ENCODE results near the gene CELA2A.
"Not testable (repeated sequence)": the region's sequence is repeated elsewhere in the genome, so short reads cannot be mapped to it uniquely, and the experiment has no call there.

The CELA2A gene

DNA sequence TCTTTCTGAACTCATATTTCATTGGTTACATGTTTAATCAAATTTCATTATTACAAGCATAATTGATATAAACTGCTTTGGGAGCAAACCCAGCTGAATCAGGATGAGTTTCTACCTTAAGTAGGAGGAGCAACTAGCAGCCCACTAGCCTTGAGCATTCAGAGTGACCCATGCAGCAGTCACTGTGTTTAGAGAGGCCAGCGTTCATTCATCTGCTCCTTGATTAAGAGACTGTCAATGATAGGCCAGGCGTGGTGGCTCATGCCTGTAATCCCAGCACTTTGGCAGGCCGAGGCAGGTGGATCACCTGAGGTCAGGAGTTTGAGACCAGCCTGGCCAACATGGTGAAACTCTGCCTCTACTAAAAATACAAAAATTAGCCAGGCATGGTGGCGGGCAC, 1.9 kb downstream of the CELA2A start:
- not testable (repeated sequence) for H2BK15ac ChIP-seq (ENCODE audit: low read depth, poor library complexity, severe bottlenecking); H3K23ac ChIP-seq (ENCODE audit: low read length in 2 of 2); DNase-seq; H3K9me3 ChIP-seq (ENCODE audit: control insufficient read depth, low read length); H4K8ac ChIP-seq (ENCODE audit: low read length); H3K4ac ChIP-seq (ENCODE audit: low read depth in 1 of 2, low read length in 2 of 2); H2AK5ac ChIP-seq (ENCODE audit: low read length, severe bottlenecking); H3K27me3 ChIP-seq (ENCODE audit: control insufficient read depth in 1 of 2, insufficient read depth in 1 of 2, low read length in 2 of 2); H3K4me1 ChIP-seq (ENCODE audit: control insufficient read depth, insufficient read depth, low read depth, low read length); H3K4me2 ChIP-seq (ENCODE audit: low read length, poor library complexity, severe bottlenecking); H3K18ac ChIP-seq (ENCODE audit: low read depth in 1 of 2, low read length in 2 of 2); H3K14ac ChIP-seq (ENCODE audit: low read length in 2 of 2); H3K79me1 ChIP-seq (replicated peaks; ENCODE audit: low read length, poor library complexity, severe bottlenecking); H4K91ac ChIP-seq (ENCODE audit: low read length); H3K27ac ChIP-seq (ENCODE audit: low read length, poor library complexity, severe bottlenecking); H3K9ac ChIP-seq (ENCODE audit: low read length); H3K4me3 ChIP-seq (ENCODE audit: insufficient read depth in 1 of 2, low read depth in 1 of 2, low read length in 2 of 2); H2AFZ ChIP-seq (ENCODE audit: low read depth, low read length); H2BK120ac ChIP-seq (ENCODE audit: low read depth, low read length); H2BK5ac ChIP-seq (ENCODE audit: low read depth, low read length, poor library complexity, severe bottlenecking); H2BK12ac ChIP-seq (ENCODE audit: low read length in 2 of 2); H3K36me3 ChIP-seq (ENCODE audit: control insufficient read depth in 1 of 2, insufficient read depth in 2 of 2, low read depth in 1 of 2, low read length in 2 of 2)
- 89% methylated on average over 4 of the region's 4 CpGs for WGBS

GRCh38 chr1:15459771-15460707, 3.5 kb downstream of the CELA2A start:
- H3K4ac ChIP-seq (ENCODE audit: low read depth in 1 of 2, low read length in 2 of 2): no peak overlapping the region
- no peak overlapping the region for H2BK12ac ChIP-seq (ENCODE audit: low read length in 2 of 2)
- H2AFZ ChIP-seq (ENCODE audit: low read depth, low read length): no peak overlapping the region
- no peak overlapping the region for H3K4me2 ChIP-seq (ENCODE audit: low read length, poor library complexity, severe bottlenecking)
- no peak overlapping the region for H3K18ac ChIP-seq (ENCODE audit: low read depth in 1 of 2, low read length in 2 of 2)
- H3K4me3 ChIP-seq (ENCODE audit: insufficient read depth in 1 of 2, low read depth in 1 of 2, low read length in 2 of 2): no peak overlapping the region
- H2BK15ac ChIP-seq (ENCODE audit: low read depth, poor library complexity, severe bottlenecking): no peak overlapping the region
- no peaks in the 10 kb centered on the region for H3K36me3 ChIP-seq (ENCODE audit: control insufficient read depth in 1 of 2, insufficient read depth in 2 of 2, low read depth in 1 of 2, low read length in 2 of 2)
- H3K79me1 ChIP-seq (replicated peaks; ENCODE audit: low read length, poor library complexity, severe bottlenecking): no peaks in the 10 kb centered on the region
- no peak overlapping the region for H2AK5ac ChIP-seq (ENCODE audit: low read length, severe bottlenecking)
- no peak overlapping the region for H3K27ac ChIP-seq (ENCODE audit: low read length, poor library complexity, severe bottlenecking)
- H3K23ac ChIP-seq (ENCODE audit: low read length in 2 of 2): no peak overlapping the region
- DNase-seq: peak; percentile 32
- H3K9ac ChIP-seq (ENCODE audit: low read length): no peak overlapping the region
- H3K4me1 ChIP-seq (ENCODE audit: control insufficient read depth, insufficient read depth, low read depth, low read length): no peaks in the 10 kb centered on the region
- H4K91ac ChIP-seq (ENCODE audit: low read length): no peak overlapping the region
- H2BK5ac ChIP-seq (ENCODE audit: low read depth, low read length, poor library complexity, severe bottlenecking): no peak overlapping the region
- no peak overlapping the region for H3K14ac ChIP-seq (ENCODE audit: low read length in 2 of 2)
- 83% methylated on average over 9 of the region's 10 CpGs for WGBS
- no peak overlapping the region for H2BK120ac ChIP-seq (ENCODE audit: low read depth, low read length)
- no peak overlapping the region for H4K8ac ChIP-seq (ENCODE audit: low read length)
- no peaks in the 10 kb centered on the region for H3K9me3 ChIP-seq (ENCODE audit: control insufficient read depth, low read length)
- peaks cover 0 to 3% of the 10 kb centered on the region in 2 experiments for H3K27me3 ChIP-seq (ENCODE audit: control insufficient read depth in 1 of 2, insufficient read depth in 1 of 2, low read length in 2 of 2)

DNA sequence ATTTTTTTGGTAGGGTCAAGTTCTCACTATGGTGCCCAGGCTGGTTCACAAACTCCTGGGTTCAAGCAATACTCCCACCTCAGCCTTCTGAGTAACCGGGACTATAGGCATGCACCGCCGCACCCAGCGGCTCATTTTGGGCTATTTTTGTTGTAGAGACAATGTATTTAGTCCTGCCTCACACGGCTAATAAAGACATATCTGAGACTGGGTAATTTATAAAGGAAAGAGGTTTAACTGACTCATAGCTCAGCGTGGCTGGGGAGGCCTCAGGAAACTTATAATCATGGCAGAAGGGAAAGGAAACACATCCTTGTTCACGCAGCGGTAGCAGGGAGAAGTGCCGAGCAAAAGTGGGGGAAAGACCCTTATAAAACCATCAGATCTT, 4.2 kb downstream of the CELA2A start:
- H3K23ac ChIP-seq (ENCODE audit: low read length in 2 of 2): no peak overlapping the region
- H3K9ac ChIP-seq (ENCODE audit: low read length): no peak overlapping the region
- no peak overlapping the region for H3K14ac ChIP-seq (ENCODE audit: low read length in 2 of 2)
- H3K27me3 ChIP-seq (ENCODE audit: control insufficient read depth in 1 of 2, insufficient read depth in 1 of 2, low read length in 2 of 2): peaks cover 0 to 7% of the 10 kb centered on the region in 2 experiments
- WGBS: 80% methylated on average over 9 of the region's 9 CpGs
- H3K27ac ChIP-seq (ENCODE audit: low read length, poor library complexity, severe bottlenecking): no peak overlapping the region
- H2AK5ac ChIP-seq (ENCODE audit: low read length, severe bottlenecking): no peak overlapping the region
- H3K36me3 ChIP-seq (ENCODE audit: control insufficient read depth in 1 of 2, insufficient read depth in 2 of 2, low read depth in 1 of 2, low read length in 2 of 2): no peaks in the 10 kb centered on the region
- no peak overlapping the region for H2BK120ac ChIP-seq (ENCODE audit: low read depth, low read length)
- no peak overlapping the region for H3K18ac ChIP-seq (ENCODE audit: low read depth in 1 of 2, low read length in 2 of 2)
- H3K4me3 ChIP-seq (ENCODE audit: insufficient read depth in 1 of 2, low read depth in 1 of 2, low read length in 2 of 2): no peak overlapping the region
- H3K4me2 ChIP-seq (ENCODE audit: low read length, poor library complexity, severe bottlenecking): no peak overlapping the region
- no peaks in the 10 kb centered on the region for H3K4me1 ChIP-seq (ENCODE audit: control insufficient read depth, insufficient read depth, low read depth, low read length)
- H3K9me3 ChIP-seq (ENCODE audit: control insufficient read depth, low read length): no peaks in the 10 kb centered on the region
- no peak overlapping the region for H2AFZ ChIP-seq (ENCODE audit: low read depth, low read length)
- H2BK12ac ChIP-seq (ENCODE audit: low read length in 2 of 2): no peak overlapping the region
- no peak for DNase-seq
- no peak overlapping the region for H4K91ac ChIP-seq (ENCODE audit: low read length)
- no peak overlapping the region for H3K4ac ChIP-seq (ENCODE audit: low read depth in 1 of 2, low read length in 2 of 2)
- H2BK5ac ChIP-seq (ENCODE audit: low read depth, low read length, poor library complexity, severe bottlenecking): no peak overlapping the region
- no peak overlapping the region for H4K8ac ChIP-seq (ENCODE audit: low read length)
- H2BK15ac ChIP-seq (ENCODE audit: low read depth, poor library complexity, severe bottlenecking): no peak overlapping the region
- no peaks in the 10 kb centered on the region for H3K79me1 ChIP-seq (replicated peaks; ENCODE audit: low read length, poor library complexity, severe bottlenecking)

DNA sequence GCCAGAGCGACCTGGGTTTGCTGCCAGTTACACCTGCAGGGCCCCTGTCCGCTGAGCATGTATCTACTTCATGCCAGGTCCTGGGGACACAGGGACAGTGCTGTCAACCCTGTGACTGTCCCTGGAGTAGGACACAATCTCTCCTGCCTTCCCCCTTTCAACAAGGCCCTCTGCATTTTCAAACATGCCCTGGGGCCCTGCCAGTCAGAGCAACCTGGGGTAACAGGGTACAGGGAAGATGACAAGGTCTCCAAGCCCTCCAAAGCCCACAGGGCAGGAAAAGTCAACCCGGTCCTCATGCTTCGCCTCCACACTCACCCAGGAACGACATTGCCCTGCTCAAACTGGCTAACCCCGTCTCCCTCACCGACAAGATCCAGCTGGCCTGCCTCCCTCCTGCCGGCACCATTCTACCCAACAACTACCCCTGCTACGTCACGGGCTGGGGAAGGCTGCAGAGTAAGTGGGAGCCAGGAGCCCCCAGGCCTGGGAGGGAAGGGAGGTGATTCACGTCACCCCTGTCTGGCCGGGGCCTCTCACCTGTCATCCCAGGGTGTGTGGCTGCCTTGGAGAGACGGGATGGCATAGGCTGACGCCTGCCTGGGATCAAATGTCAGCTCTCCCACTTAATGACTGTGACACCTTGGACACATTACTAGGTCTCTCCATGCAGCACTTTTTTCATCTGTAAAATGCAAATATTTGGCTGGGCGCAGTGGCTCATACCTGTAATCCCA, 6.7 kb downstream of the CELA2A start:
- H3K27me3 ChIP-seq (ENCODE audit: control insufficient read depth in 1 of 2, insufficient read depth in 1 of 2, low read length in 2 of 2): peaks cover 0 to 13% of the 10 kb centered on the region in 2 experiments
- H3K4me3 ChIP-seq (ENCODE audit: insufficient read depth in 1 of 2, low read depth in 1 of 2, low read length in 2 of 2); H2BK15ac ChIP-seq (ENCODE audit: low read depth, poor library complexity, severe bottlenecking); H3K4ac ChIP-seq (ENCODE audit: low read depth in 1 of 2, low read length in 2 of 2); H3K79me1 ChIP-seq (replicated peaks; ENCODE audit: low read length, poor library complexity, severe bottlenecking); H3K36me3 ChIP-seq (ENCODE audit: control insufficient read depth in 1 of 2, insufficient read depth in 2 of 2, low read depth in 1 of 2, low read length in 2 of 2); H3K4me1 ChIP-seq (ENCODE audit: control insufficient read depth, insufficient read depth, low read depth, low read length); DNase-seq; H3K23ac ChIP-seq (ENCODE audit: low read length in 2 of 2); H3K14ac ChIP-seq (ENCODE audit: low read length in 2 of 2); H4K8ac ChIP-seq (ENCODE audit: low read length); H2BK5ac ChIP-seq (ENCODE audit: low read depth, low read length, poor library complexity, severe bottlenecking); H3K18ac ChIP-seq (ENCODE audit: low read depth in 1 of 2, low read length in 2 of 2); H2BK12ac ChIP-seq (ENCODE audit: low read length in 2 of 2); H2BK120ac ChIP-seq (ENCODE audit: low read depth, low read length); H3K4me2 ChIP-seq (ENCODE audit: low read length, poor library complexity, severe bottlenecking); H3K9me3 ChIP-seq (ENCODE audit: control insufficient read depth, low read length); H3K9ac ChIP-seq (ENCODE audit: low read length); H3K27ac ChIP-seq (ENCODE audit: low read length, poor library complexity, severe bottlenecking); H4K91ac ChIP-seq (ENCODE audit: low read length); H2AK5ac ChIP-seq (ENCODE audit: low read length, severe bottlenecking); H2AFZ ChIP-seq (ENCODE audit: low read depth, low read length): not testable (repeated sequence)
- 91% methylated on average over 5 of the region's 15 CpGs for whole genome bisulfite sequencing
